ENCODE results near the gene CFL2. TPM values are rescaled to one million over a fixed set of nuclear protein-coding genes. Genes with fewer than 3 reads are reported as not detected.

CFL2 gene
- total RNA-seq, 1 donor from 2014 or later = 241 TPM

DNA sequence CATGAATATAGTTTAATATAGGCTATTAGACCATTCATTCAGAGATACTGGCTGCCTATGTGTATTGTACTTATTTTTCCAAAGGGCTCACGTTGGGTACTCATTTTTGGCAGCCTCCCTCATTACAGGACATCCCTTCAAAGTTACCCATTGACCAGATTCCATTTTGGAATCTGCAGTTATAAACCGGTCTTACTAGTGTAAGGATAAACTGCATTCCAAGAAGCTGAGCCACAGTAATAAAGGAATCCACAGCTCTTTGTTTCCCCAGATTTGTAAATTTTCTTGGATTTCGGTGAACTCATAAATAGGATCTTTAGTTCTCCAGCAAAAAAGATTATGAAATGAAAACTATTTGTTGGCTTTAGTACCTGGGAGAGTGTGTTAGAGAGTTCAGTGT lies 18.9 kb upstream of the CFL2 start:
- no peak overlapping the region for H3K9ac ChIP-seq (ENCODE audit: low read depth in 1 of 3, low read length in 3 of 3)
- H3K27ac ChIP-seq (ENCODE audit: low read depth, low read length) = no peak overlapping the region
- H3K4me3 ChIP-seq (ENCODE audit: low read length in 3 of 3) = no peak overlapping the region
- H3K9me3 ChIP-seq (ENCODE audit: control insufficient read depth in 3 of 3, low read length in 3 of 3) = no peaks in the 10 kb centered on the region
- no peaks in the 10 kb centered on the region for H3K36me3 ChIP-seq (ENCODE audit: control insufficient read depth in 3 of 3, insufficient read depth in 3 of 3, low read length in 3 of 3)
- H3K4me1 ChIP-seq (ENCODE audit: control insufficient read depth in 3 of 3, insufficient read depth in 3 of 3, low read length in 3 of 3) = no peaks in the 10 kb centered on the region
- no peaks in the 10 kb centered on the region for H3K27me3 ChIP-seq (ENCODE audit: control insufficient read depth in 3 of 3, insufficient read depth in 3 of 3, low read length in 3 of 3)

DNA sequence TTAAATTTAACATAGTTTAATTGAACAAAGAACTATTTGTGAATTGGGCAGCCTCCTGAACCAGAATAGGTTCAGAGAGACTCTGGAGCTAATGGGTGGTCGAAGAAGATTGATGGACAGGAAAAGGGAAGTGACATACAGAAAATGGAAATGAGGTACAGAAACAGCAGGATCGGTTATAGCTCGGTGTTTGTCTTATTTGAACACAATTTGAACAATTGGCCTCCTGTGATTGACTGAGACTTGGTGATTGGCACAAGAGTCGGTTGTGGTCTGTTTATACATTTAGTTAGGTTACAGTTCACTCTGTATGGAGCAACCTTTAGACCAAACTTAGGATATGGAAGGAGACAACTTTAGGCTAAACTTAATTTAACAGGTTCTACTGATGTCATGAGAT lies 18.4 kb upstream of the CFL2 start:
- Histone ChIP-seq H3K36me3 (ENCODE audit: control insufficient read depth in 3 of 3, insufficient read depth in 3 of 3, low read length in 3 of 3) (no peaks in the 10 kb centered on the region), H3K9ac (ENCODE audit: low read depth in 1 of 3, low read length in 3 of 3) (no peak overlapping the region), H3K4me3 (ENCODE audit: low read length in 3 of 3) (no peak overlapping the region), H3K9me3 (ENCODE audit: control insufficient read depth in 3 of 3, low read length in 3 of 3) (no peaks in the 10 kb centered on the region), H3K27me3 (ENCODE audit: control insufficient read depth in 3 of 3, insufficient read depth in 3 of 3, low read length in 3 of 3) (no peaks in the 10 kb centered on the region), H3K27ac (ENCODE audit: low read depth, low read length) (no peak overlapping the region), H3K4me1 (ENCODE audit: control insufficient read depth in 3 of 3, insufficient read depth in 3 of 3, low read length in 3 of 3) (no peaks in the 10 kb centered on the region)

DNA sequence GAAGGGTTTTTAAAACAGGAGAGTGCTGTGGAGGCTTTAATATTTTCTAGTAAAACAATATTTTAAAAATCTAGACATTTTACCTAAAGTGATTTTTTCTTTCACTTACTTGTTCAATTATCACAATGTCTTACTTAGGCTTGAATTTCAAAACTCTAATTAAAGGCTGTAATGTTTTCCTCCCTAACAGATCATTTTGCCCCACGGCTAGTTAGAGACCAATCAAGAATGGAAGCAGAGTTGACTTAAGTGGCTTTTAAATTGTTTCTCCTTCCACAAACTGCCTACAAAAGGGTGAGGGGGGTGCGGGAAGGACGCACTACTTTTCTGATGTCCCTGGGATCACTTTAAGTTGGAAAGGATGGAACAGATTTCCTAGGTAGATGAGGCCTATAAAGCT lies 9.5 kb upstream of the CFL2 start:
- no peak overlapping the region for H3K9ac ChIP-seq (ENCODE audit: low read depth in 1 of 3, low read length in 3 of 3)

DNA sequence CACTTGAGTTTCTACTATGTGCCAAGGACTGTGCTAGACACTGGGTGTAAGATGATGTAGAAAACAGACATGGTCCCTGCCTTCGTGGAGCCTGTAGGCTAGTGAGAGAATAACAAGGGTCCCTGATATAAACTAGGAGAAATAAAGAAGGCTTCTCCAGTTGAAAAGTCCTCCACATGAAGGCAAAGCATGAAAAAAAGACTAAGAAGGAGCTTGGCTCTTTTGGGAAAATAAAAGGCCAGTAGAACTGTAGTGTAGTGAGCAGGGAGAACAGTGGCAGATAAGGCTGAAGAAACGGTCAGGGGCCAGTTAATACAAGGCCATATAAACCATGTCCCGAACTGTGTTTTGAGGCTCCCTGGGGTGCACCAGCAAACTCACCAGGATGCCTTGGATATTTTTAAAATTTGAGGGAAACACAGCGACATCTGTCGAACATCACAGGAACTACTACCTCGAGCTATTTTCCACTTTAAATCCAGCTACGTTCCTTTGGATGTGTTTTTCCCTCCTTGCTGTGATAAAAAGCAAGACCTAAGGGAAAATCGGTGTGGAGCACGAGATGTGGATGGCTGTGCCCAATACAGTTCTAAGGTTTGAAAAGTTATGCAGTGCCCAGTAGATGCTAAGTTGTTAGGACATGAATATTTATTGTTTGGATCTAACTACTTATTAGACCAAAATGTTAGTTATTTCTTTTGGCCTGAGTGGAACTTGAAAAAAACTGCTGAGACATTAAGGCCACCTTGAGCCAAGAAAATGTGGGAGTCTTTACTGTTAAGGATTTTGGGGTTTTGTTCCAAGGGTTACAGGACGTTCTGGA lies 8.5 kb upstream of the CFL2 start:
- Histone ChIP-seq H3K4me1 (ENCODE audit: control insufficient read depth in 3 of 3, insufficient read depth in 3 of 3, low read length in 3 of 3) (peaks cover 0 to 5% (median 0%) of the 10 kb centered on the region in 3 donors), H3K27ac (ENCODE audit: low read depth, low read length) (no peak overlapping the region), H3K27me3 (ENCODE audit: control insufficient read depth in 3 of 3, insufficient read depth in 3 of 3, low read length in 3 of 3) (no peaks in the 10 kb centered on the region), H3K36me3 (ENCODE audit: control insufficient read depth in 3 of 3, insufficient read depth in 3 of 3, low read length in 3 of 3) (no peaks in the 10 kb centered on the region), H3K9ac (ENCODE audit: low read depth in 1 of 3, low read length in 3 of 3) (peak overlapping the region in 1 of 3 donors; percentile 38), H3K9me3 (ENCODE audit: control insufficient read depth in 3 of 3, low read length in 3 of 3) (no peaks in the 10 kb centered on the region), H3K4me3 (ENCODE audit: low read length in 3 of 3) (peak overlapping the region in 1 of 3 donors; percentile 35)

More for the DNA sequence above, 9.5 kb upstream of the CFL2 start:
- Histone ChIP-seq H3K27ac (ENCODE audit: low read depth, low read length) (no peak overlapping the region), H3K27me3 (ENCODE audit: control insufficient read depth in 3 of 3, insufficient read depth in 3 of 3, low read length in 3 of 3) (no peaks in the 10 kb centered on the region), H3K9me3 (ENCODE audit: control insufficient read depth in 3 of 3, low read length in 3 of 3) (no peaks in the 10 kb centered on the region), H3K36me3 (ENCODE audit: control insufficient read depth in 3 of 3, insufficient read depth in 3 of 3, low read length in 3 of 3) (no peaks in the 10 kb centered on the region), H3K4me1 (ENCODE audit: control insufficient read depth in 3 of 3, insufficient read depth in 3 of 3, low read length in 3 of 3) (peaks cover 0 to 5% (median 0%) of the 10 kb centered on the region in 3 donors), H3K4me3 (ENCODE audit: low read length in 3 of 3) (no peak overlapping the region)

DNA sequence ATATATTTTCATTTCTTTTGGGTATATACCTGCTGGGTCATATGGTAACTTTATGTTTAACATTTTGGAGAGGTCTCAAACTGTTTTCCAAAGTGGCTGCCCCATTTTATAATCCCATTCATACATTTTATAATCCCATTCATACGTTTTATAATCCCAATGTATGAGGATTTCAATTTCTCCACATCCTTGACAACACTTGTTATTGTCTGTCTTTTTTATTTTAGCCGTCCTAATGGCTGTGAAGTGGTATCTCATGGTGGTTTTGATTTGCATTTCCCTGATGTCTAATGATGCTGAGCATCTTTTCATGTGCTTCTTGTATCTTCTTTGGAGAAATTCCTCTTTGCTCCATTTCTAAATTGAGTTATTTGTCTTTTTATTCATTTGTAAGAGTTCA lies 6.7 kb upstream of the CFL2 start:
- Histone ChIP-seq H3K27ac (ENCODE audit: low read depth, low read length) (no peak overlapping the region), H3K9me3 (ENCODE audit: control insufficient read depth in 3 of 3, low read length in 3 of 3) (no peaks in the 10 kb centered on the region), H3K4me1 (ENCODE audit: control insufficient read depth in 3 of 3, insufficient read depth in 3 of 3, low read length in 3 of 3) (peaks cover 0 to 5% (median 0%) of the 10 kb centered on the region in 3 donors), H3K27me3 (ENCODE audit: control insufficient read depth in 3 of 3, insufficient read depth in 3 of 3, low read length in 3 of 3) (no peaks in the 10 kb centered on the region), H3K4me3 (ENCODE audit: low read length in 3 of 3) (no peak overlapping the region), H3K36me3 (ENCODE audit: control insufficient read depth in 3 of 3, insufficient read depth in 3 of 3, low read length in 3 of 3) (no peaks in the 10 kb centered on the region), H3K9ac (ENCODE audit: low read depth in 1 of 3, low read length in 3 of 3) (no peak overlapping the region)

DNA sequence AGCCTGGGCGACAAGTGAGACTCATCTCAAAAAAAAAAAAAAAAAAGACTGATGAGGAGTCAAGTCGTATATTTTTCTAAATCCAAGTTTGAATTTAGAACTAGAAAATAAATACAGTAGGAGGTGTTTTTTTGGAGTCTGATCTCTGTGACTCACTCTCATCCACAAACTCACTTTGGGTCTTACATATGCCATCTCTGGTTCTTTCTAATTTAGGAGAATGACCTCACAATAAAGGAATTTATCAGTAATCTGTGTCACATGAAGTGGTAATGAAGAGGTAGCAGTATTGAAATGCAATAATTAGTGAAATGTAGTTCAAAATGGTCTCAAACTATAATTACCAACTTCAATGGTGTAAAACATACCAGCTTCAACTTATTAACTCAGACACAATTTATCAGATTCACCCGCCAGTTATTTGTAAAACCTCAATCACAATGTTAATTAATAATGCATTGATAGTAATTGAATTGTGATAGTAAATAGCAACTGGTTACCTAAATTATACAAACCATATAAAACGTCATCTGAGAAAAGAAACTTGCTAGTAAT lies 4.4 kb upstream of the CFL2 start:
- peaks cover 0 to 8% (median 4%) of the 10 kb centered on the region in 3 donors for H3K4me1 ChIP-seq (ENCODE audit: control insufficient read depth in 3 of 3, insufficient read depth in 3 of 3, low read length in 3 of 3)

DNA sequence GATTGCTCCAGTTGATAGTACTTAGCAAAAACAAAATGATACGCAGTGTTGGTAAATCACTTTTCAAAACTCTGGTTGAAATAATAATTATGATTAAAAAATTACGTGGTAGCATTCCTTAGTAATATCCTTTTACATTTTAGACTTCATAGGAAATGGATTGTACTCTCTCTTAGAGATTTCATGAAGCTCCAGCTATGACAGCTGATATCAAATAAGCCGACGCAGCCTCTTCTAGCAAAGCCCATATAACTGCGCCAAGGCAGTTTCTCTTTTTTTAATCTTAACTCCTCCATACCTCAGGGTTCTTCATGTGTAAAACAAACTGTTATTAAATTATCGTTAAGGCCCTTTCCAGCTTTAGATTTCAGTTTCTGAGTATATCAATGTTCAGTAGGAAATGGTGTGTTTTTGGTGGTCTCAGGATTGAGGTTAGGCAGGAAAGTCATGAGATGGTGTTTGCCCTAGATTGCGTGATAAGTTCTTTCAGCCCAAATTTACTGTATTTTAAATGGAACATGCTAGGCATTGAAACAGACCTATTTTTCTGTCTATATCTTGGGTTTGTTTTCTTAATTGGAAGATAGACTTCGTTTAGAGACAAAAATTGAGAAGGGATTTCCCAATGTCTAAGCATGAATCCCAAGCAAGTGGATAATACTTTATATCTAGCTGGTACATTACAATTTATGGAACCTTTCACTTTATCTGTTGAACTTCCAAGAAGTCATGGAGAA lies 902 bp upstream of the CFL2 start:
- Histone ChIP-seq H3K9ac (ENCODE audit: low read depth in 1 of 3, low read length in 3 of 3) (peak overlapping the region; percentile 80 to 93 (median 92)), H3K36me3 (ENCODE audit: control insufficient read depth in 3 of 3, insufficient read depth in 3 of 3, low read length in 3 of 3) (peaks cover 4 to 11% (median 10%) of the 10 kb centered on the region in 3 donors), H3K4me1 (ENCODE audit: control insufficient read depth in 3 of 3, insufficient read depth in 3 of 3, low read length in 3 of 3) (peaks cover 7 to 14% (median 9%) of the 10 kb centered on the region in 3 donors)

More for the DNA sequence above, 4.4 kb upstream of the CFL2 start:
- no peak overlapping the region for H3K4me3 ChIP-seq (ENCODE audit: low read length in 3 of 3)
- H3K27ac ChIP-seq (ENCODE audit: low read depth, low read length) = no peak overlapping the region
- no peaks in the 10 kb centered on the region for H3K27me3 ChIP-seq (ENCODE audit: control insufficient read depth in 3 of 3, insufficient read depth in 3 of 3, low read length in 3 of 3)
- no peaks in the 10 kb centered on the region for H3K9me3 ChIP-seq (ENCODE audit: control insufficient read depth in 3 of 3, low read length in 3 of 3)
- no peaks in the 10 kb centered on the region for H3K36me3 ChIP-seq (ENCODE audit: control insufficient read depth in 3 of 3, insufficient read depth in 3 of 3, low read length in 3 of 3)
- no peak overlapping the region for H3K9ac ChIP-seq (ENCODE audit: low read depth in 1 of 3, low read length in 3 of 3)

DNA sequence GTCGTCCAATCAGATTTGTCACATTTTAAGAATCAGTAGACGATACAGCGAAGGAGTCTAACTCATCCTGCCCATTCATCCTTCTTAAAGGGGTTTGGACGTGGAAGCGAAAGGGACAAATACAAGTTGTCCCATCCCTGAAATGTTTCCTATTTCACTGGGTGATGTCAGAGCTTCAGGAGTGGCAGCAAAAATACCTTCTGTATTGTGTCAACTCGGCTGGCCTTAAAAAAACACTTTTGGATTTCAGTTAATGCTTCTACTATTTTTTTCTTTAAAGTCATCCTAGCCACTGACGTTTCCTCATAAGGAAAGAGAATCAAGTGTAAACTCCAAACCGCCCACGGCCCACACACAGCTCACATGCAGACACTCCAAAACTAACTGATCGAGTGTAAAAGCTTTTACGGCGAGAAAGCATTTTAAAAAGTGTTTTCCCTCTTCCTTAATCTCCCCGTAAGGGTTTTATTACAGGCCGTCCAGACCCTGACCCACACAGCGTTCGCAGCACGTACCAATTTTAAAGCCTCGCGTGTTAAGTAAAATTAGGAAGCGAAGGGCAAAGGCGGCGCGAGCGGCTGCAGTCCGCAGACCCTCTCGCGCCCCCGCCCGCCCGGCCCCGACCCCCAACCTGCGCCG lies 593 bp downstream of the CFL2 start:
- H3K4me1 ChIP-seq (ENCODE audit: control insufficient read depth in 3 of 3, insufficient read depth in 3 of 3, low read length in 3 of 3) = peaks cover 10 to 20% (median 18%) of the 10 kb centered on the region in 3 donors
- peak overlapping the region; percentile 86 for H3K27ac ChIP-seq (ENCODE audit: low read depth, low read length)
- peaks cover 4 to 11% (median 10%) of the 10 kb centered on the region in 3 donors for H3K36me3 ChIP-seq (ENCODE audit: control insufficient read depth in 3 of 3, insufficient read depth in 3 of 3, low read length in 3 of 3)
- H3K4me3 ChIP-seq (ENCODE audit: low read length in 3 of 3) = peak overlapping the region; percentile 76 to 84 (median 81)
- no peaks in the 10 kb centered on the region for H3K9me3 ChIP-seq (ENCODE audit: control insufficient read depth in 3 of 3, low read length in 3 of 3)
- no peaks in the 10 kb centered on the region for H3K27me3 ChIP-seq (ENCODE audit: control insufficient read depth in 3 of 3, insufficient read depth in 3 of 3, low read length in 3 of 3)
- H3K9ac ChIP-seq (ENCODE audit: low read depth in 1 of 3, low read length in 3 of 3) = peak overlapping the region; percentile 87 to 93 (median 92)

More for the DNA sequence above, 902 bp upstream of the CFL2 start:
- Histone ChIP-seq H3K27me3 (ENCODE audit: control insufficient read depth in 3 of 3, insufficient read depth in 3 of 3, low read length in 3 of 3) (no peaks in the 10 kb centered on the region), H3K4me3 (ENCODE audit: low read length in 3 of 3) (peak overlapping the region; percentile 74 to 84 (median 76)), H3K27ac (ENCODE audit: low read depth, low read length) (peak overlapping the region; percentile 86), H3K9me3 (ENCODE audit: control insufficient read depth in 3 of 3, low read length in 3 of 3) (no peaks in the 10 kb centered on the region)

DNA sequence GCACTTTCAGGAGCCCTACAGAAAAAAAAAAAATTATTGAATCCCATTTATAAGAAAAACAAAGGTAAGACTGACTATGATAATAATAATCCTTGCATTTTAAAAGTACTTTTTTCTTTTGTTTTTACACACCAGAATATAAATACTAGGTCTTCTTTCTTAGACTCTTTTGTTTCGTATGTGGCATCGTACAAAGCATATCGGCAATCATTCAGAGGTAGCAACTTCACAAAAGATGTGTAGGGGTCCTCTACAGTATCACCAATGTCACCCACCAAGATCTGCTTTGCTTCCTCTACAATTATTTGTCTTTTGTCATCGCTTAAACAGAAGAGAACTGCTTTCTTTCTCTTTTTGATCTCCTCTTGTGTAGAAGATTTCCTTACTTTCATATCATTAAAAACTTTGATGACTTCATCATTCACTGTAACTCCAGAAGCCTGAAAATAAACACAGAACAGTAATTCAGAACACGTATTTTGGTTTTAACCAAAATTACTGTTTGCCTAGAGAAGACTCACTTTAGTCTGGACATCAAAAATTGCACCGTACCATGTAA lies 1.2 kb downstream of the CFL2 start:
- no peaks in the 10 kb centered on the region for H3K9me3 ChIP-seq (ENCODE audit: control insufficient read depth in 3 of 3, low read length in 3 of 3)
- H3K4me3 ChIP-seq (ENCODE audit: low read length in 3 of 3) = peak overlapping the region; percentile 76 to 84 (median 81)
- no peaks in the 10 kb centered on the region for H3K27me3 ChIP-seq (ENCODE audit: control insufficient read depth in 3 of 3, insufficient read depth in 3 of 3, low read length in 3 of 3)
- peaks cover 4 to 11% (median 10%) of the 10 kb centered on the region in 3 donors for H3K36me3 ChIP-seq (ENCODE audit: control insufficient read depth in 3 of 3, insufficient read depth in 3 of 3, low read length in 3 of 3)
- H3K4me1 ChIP-seq (ENCODE audit: control insufficient read depth in 3 of 3, insufficient read depth in 3 of 3, low read length in 3 of 3) = peaks cover 12 to 23% (median 18%) of the 10 kb centered on the region in 3 donors
- H3K27ac ChIP-seq (ENCODE audit: low read depth, low read length) = peak overlapping the region; percentile 86
- H3K9ac ChIP-seq (ENCODE audit: low read depth in 1 of 3, low read length in 3 of 3) = peak overlapping the region; percentile 87 to 93 (median 92)
